Activated CD8-positive, alpha-beta T cell treated with anti-CD3 and anti-CD28 coated beads for 36 hours (primary cell): ENCODE measurements around the gene TMOD1. TPM values are rescaled to one million over a fixed set of nuclear protein-coding genes. Genes with fewer than 3 reads are reported as not detected.

Experiments
- ATAC-seq: fragments of 200-7000 bp; cut with Tn5 transposase; one replicate; pipeline ENCODE4 v1.10.0; 2021; ENCODE audit warnings: mild to moderate bottlenecking, moderate library complexity
- CTCF ChIA-PET: fragments of 350-600 bp; sonication (Branson Sonifier 250); formaldehyde crosslinking; loops from one replicate; lab custom pipeline; 2021; ENCODE audit warnings: antibody characterized with exemption; lab: Charles Lee
- POLR2A ChIA-PET: fragments of 350-600 bp; sonication (Branson Sonifier 250); formaldehyde crosslinking; loops from one replicate; lab custom pipeline; 2021; ENCODE audit warnings: antibody characterized with exemption; lab: Charles Lee
- DNase-seq: peaks from one replicate; pipeline ENCODE4 v3.0.0-alpha.2; 2020
- H3K27ac Mint-ChIP-seq: one replicate; pipeline ENCODE4 v1.8.0; 2021; ENCODE audit warnings: mild to moderate bottlenecking, mixed read lengths
- H3K27me3 Mint-ChIP-seq: one replicate; pipeline ENCODE4 v1.8.0; 2021; ENCODE audit warnings: mixed read lengths
- H3K36me3 Mint-ChIP-seq: one replicate; pipeline ENCODE4 v1.8.0; 2021; ENCODE audit warnings: low read depth, mixed read lengths
- H3K4me1 Mint-ChIP-seq: one replicate; pipeline ENCODE4 v1.8.0; 2021; ENCODE audit warnings: low read depth, mixed read lengths
- H3K4me3 Mint-ChIP-seq: one replicate; pipeline ENCODE4 v1.8.0; 2021; ENCODE audit warnings: mild to moderate bottlenecking, moderate library complexity, mixed read lengths
- H3K9me3 Mint-ChIP-seq: one replicate; pipeline ENCODE4 v1.8.0; 2021; ENCODE audit warnings: mixed read lengths
- CTCF ChIP-seq: fragments of 200-600 bp; IDR thresholded peaks from one replicate; pipeline ENCODE4 v1.8.0; 2022; ENCODE audit warnings: antibody characterized with exemption, mild to moderate bottlenecking
- intact Hi-C: fragments of 100-400 bp; cut with micrococcal nuclease; formaldehyde crosslinking; loops from one replicate; pipeline ENCODE4 v1.10.0; 2022
- total RNA-seq, 2 experiments: library from RNA; stranded (reverse); gene quantifications; one replicate each; pipeline ENCODE4 v1.2.3, GENCODE V29; 2021

Gene TMOD1
- total RNA-seq, 2 experiments from 2014 or later: 0.47 to 0.60 TPM

GRCh38 chr9:97510797-97511654 lies 9.6 kb downstream of the TMOD1 start:
- peaks cover 9% of the 10 kb centered on the region for H3K4me1 Mint-ChIP-seq
- ATAC-seq (peak; percentile 83), DNase-seq (peak; percentile 40)
- CTCF ChIA-PET: interaction anchor here (0.8 to 2.6 kb wide), 5 partner anchors 10 to 125 kb away, joined by 3 to 10 read pairs (median 4); no protein-coding TSS in a partner anchor
- peaks cover 4% of the 10 kb centered on the region for H3K27me3 Mint-ChIP-seq
- H3K36me3 Mint-ChIP-seq: no peaks in the 10 kb centered on the region
- POLR2A ChIA-PET: interaction anchor here (0.6 to 1.5 kb wide), 3 partner anchors 9 to 48 kb away, joined by 3 to 4 read pairs (median 3); partner anchors contain the start of gene TMOD1
- intact Hi-C loops: no loop called here
- no peak overlapping the region for H3K4me3 Mint-ChIP-seq
- no peaks in the 10 kb centered on the region for H3K9me3 Mint-ChIP-seq
- H3K27ac Mint-ChIP-seq: peak overlapping the region; percentile 47
- TF ChIP-seq CTCF: no peak

GRCh38 chr9:97511655-97512427 lies 10.4 kb downstream of the TMOD1 start:
- peaks cover 9% of the 10 kb centered on the region for H3K27me3 Mint-ChIP-seq
- H3K4me1 Mint-ChIP-seq: peaks cover 9% of the 10 kb centered on the region
- POLR2A ChIA-PET: interaction anchor here (0.6 to 1.2 kb wide), 2 partner anchors 15 to 47 kb away, joined by 3 read pairs; no protein-coding TSS in a partner anchor
- H3K27ac Mint-ChIP-seq: peak overlapping the region; percentile 47
- no peaks in the 10 kb centered on the region for H3K9me3 Mint-ChIP-seq
- H3K36me3 Mint-ChIP-seq: no peaks in the 10 kb centered on the region
- DNase-seq (no peak), ATAC-seq (no peak)
- CTCF ChIA-PET: interaction anchor here (1.4 to 2.6 kb wide), 3 partner anchors 11 to 125 kb away, joined by 4 to 10 read pairs (median 4); no protein-coding TSS in a partner anchor
- H3K4me3 Mint-ChIP-seq: no peak overlapping the region
- no peak for TF ChIP-seq CTCF
- intact Hi-C loops: no loop called here

GRCh38 chr9:97512966-97513560 lies 11.6 kb downstream of the TMOD1 start:
- intact Hi-C loops: no loop called here
- Mint-ChIP-seq H3K9me3 (no peaks in the 10 kb centered on the region), H3K27me3 (peaks cover 18% of the 10 kb centered on the region), H3K36me3 (no peaks in the 10 kb centered on the region), H3K4me3 (no peak overlapping the region), H3K27ac (no peak overlapping the region), H3K4me1 (peaks cover 9% of the 10 kb centered on the region)
- ATAC-seq: no peak
- no peak for TF ChIP-seq CTCF
- POLR2A ChIA-PET: no interaction called here
- DNase-seq: no peak
- CTCF ChIA-PET: interaction anchor here (1.2 kb wide), 1 partner anchor 85 kb away, joined by 4 read pairs; no protein-coding TSS in a partner anchor

- TF ChIP-seq CTCF: no peak
- H3K4me1 Mint-ChIP-seq: peaks cover 9% of the 10 kb centered on the region
- intact Hi-C loops: no loop called here
Measured at GRCh38 chr9:97514531-97514930, 13.1 kb downstream of the TMOD1 start.

More at GRCh38 chr9:97514531-97514930, 13.1 kb downstream of the TMOD1 start:
- Mint-ChIP-seq H3K9me3 (no peaks in the 10 kb centered on the region), H3K36me3 (no peaks in the 10 kb centered on the region), H3K4me3 (no peak overlapping the region), H3K27ac (no peak overlapping the region), H3K27me3 (peaks cover 25% of the 10 kb centered on the region)
- ChIA-PET POLR2A (no interaction called here), CTCF (interaction anchor here (1.6 kb wide), 1 partner anchor 84 kb away, joined by 5 read pairs; no protein-coding TSS in a partner anchor)
- ATAC-seq (no peak), DNase-seq (no peak)
